ENCODE data around the gene EPB41L3.

DNA sequence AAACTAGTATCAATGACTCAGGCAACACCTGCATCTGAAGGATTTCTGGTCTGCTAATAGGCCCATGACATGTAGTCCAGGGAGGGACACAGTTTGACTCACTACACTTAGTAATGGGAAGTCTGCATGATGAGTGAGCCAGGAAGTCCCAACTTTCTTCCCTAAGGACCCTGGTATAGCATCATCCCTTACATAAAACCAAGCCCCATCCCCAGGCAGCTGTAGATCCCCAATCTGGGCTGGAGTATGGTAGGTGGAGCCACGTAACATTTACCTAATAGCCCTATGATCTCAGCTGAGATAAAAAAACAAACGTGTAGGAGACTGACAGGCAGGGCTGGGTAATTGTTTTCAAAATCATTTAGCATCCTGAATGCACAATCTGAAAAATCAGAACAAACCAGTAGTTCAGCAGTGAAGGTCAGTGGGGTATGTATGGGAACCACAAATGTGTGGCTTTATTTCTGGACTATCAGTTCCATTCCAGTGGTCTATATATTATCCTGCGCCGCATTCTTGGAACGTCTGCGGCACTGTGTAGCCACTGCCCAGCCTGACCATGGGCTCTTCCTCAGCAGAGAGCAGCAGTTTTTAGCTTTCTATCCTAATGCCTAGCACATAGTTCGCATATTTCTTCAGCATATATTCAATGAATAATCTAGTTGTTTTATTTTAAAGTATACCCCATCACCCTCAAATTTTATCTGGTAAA is 33.5 kb downstream of the EPB41L3 start:
- TF ChIP-seq, protein P1, sequence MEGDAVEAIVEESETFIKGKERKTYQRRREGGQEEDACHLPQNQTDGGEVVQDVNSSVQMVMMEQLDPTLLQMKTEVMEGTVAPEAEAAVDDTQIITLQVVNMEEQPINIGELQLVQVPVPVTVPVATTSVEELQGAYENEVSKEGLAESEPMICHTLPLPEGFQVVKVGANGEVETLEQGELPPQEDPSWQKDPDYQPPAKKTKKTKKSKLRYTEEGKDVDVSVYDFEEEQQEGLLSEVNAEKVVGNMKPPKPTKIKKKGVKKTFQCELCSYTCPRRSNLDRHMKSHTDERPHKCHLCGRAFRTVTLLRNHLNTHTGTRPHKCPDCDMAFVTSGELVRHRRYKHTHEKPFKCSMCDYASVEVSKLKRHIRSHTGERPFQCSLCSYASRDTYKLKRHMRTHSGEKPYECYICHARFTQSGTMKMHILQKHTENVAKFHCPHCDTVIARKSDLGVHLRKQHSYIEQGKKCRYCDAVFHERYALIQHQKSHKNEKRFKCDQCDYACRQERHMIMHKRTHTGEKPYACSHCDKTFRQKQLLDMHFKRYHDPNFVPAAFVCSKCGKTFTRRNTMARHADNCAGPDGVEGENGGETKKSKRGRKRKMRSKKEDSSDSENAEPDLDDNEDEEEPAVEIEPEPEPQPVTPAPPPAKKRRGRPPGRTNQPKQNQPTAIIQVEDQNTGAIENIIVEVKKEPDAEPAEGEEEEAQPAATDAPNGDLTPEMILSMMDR (IDR thresholded peaks at IDR 0.05): no peak
- no peak for TF ChIP-seq POLR2A (IDR thresholded peaks at IDR 0.05)
